ENCODE measurements around the gene PSMD7. TPM values are rescaled to one million over a fixed set of nuclear protein-coding genes. Genes with fewer than 3 reads are reported as not detected.

The PSMD7 gene
- total RNA-seq, 1 experiment from 2014 or later, result 152 TPM

- no peak for DNase-seq
- no peaks in the 10 kb centered on the region for H3K36me3 Mint-ChIP-seq (ENCODE audit: insufficient read depth, unreplicated experiment)
- TF ChIP-seq, protein P1, sequence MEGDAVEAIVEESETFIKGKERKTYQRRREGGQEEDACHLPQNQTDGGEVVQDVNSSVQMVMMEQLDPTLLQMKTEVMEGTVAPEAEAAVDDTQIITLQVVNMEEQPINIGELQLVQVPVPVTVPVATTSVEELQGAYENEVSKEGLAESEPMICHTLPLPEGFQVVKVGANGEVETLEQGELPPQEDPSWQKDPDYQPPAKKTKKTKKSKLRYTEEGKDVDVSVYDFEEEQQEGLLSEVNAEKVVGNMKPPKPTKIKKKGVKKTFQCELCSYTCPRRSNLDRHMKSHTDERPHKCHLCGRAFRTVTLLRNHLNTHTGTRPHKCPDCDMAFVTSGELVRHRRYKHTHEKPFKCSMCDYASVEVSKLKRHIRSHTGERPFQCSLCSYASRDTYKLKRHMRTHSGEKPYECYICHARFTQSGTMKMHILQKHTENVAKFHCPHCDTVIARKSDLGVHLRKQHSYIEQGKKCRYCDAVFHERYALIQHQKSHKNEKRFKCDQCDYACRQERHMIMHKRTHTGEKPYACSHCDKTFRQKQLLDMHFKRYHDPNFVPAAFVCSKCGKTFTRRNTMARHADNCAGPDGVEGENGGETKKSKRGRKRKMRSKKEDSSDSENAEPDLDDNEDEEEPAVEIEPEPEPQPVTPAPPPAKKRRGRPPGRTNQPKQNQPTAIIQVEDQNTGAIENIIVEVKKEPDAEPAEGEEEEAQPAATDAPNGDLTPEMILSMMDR (IDR thresholded peaks at IDR 0.05; ENCODE audit: unreplicated experiment), result no peak
- intact Hi-C loops (cut with micrococcal nuclease; ENCODE audit: unreplicated experiment), result no loop called here
- no peak overlapping the region for H3K4me3 Mint-ChIP-seq (ENCODE audit: low read depth, unreplicated experiment)
- BruUV-seq (replicated peaks), result no TSS peak
- CTCF ChIA-PET, result no interaction called here
- no peaks in the 10 kb centered on the region for H3K9me3 Mint-ChIP-seq (ENCODE audit: low read depth, unreplicated experiment)
- H3K27me3 Mint-ChIP-seq (ENCODE audit: unreplicated experiment), result peaks cover 56% of the 10 kb centered on the region
- H3K4me1 Mint-ChIP-seq (ENCODE audit: low read depth, unreplicated experiment), result no peaks in the 10 kb centered on the region
- H3K27ac Mint-ChIP-seq (ENCODE audit: unreplicated experiment), result no peak overlapping the region
Observed at GRCh38 chr16:74253161-74253938, 43.3 kb upstream of the PSMD7 start.

DNA sequence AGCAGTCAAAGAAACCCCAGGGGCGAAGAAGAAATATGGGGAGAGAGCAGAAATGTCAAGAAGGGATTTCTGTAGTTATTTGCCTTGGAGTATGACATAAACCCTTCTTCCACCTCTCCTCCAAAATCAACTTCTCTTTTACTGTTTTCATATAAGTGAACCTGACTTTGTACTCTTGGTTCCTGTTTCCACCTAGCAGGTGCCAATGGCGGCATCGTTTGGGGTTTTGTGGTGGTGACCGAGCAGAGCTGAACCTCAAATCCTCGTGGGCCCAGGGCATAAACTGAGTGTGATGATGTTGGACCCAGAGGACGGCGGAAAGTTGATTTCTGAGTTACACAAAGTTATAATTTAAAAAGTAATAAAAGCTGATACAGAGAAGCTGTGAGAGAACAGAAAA lies 39.6 kb upstream of the PSMD7 start:
- intact Hi-C loops (cut with micrococcal nuclease; ENCODE audit: unreplicated experiment), result no loop called here
- H3K27me3 Mint-ChIP-seq (ENCODE audit: unreplicated experiment), result peaks cover 46% of the 10 kb centered on the region
- H3K36me3 Mint-ChIP-seq (ENCODE audit: insufficient read depth, unreplicated experiment), result no peaks in the 10 kb centered on the region
- H3K4me1 Mint-ChIP-seq (ENCODE audit: low read depth, unreplicated experiment), result no peaks in the 10 kb centered on the region
- TF ChIP-seq, protein P1 (IDR thresholded peaks at IDR 0.05; ENCODE audit: unreplicated experiment), result no peak
- BruUV-seq (replicated peaks), result no TSS peak
- no peak overlapping the region for H3K4me3 Mint-ChIP-seq (ENCODE audit: low read depth, unreplicated experiment)
- H3K9me3 Mint-ChIP-seq (ENCODE audit: low read depth, unreplicated experiment), result no peaks in the 10 kb centered on the region
- H3K27ac Mint-ChIP-seq (ENCODE audit: unreplicated experiment), result no peak overlapping the region
- DNase-seq, result no peak
- CTCF ChIA-PET, result no interaction called here

DNA sequence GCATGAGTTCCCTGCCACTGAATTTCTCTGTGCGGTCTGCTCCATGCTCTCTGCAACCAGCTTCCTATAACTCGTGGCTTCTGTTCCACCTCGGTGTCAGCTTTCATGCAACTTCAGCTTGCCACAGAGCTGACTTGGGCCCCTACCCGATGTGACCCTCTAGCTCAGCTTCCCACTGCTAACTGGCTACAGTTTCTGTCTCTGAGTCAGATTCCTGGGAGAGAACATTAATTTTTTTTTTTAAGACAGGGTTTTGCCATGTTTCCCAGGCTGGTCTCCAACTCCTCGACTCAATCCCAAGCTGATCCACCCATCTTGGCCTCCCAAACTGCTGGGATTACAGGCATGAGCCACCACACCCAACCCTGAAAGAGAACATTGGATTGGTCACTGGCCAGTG lies 35.5 kb upstream of the PSMD7 start:
- Mint-ChIP-seq H3K9me3 (ENCODE audit: low read depth, unreplicated experiment) (no peaks in the 10 kb centered on the region), H3K36me3 (ENCODE audit: insufficient read depth, unreplicated experiment) (no peaks in the 10 kb centered on the region), H3K27me3 (ENCODE audit: unreplicated experiment) (peaks cover 56% of the 10 kb centered on the region), H3K4me1 (ENCODE audit: low read depth, unreplicated experiment) (no peaks in the 10 kb centered on the region), H3K27ac (ENCODE audit: unreplicated experiment) (no peak overlapping the region), H3K4me3 (ENCODE audit: low read depth, unreplicated experiment) (no peak overlapping the region)
- no TSS peak for BruUV-seq (replicated peaks)
- CTCF ChIA-PET, result interaction anchor here (0.7 kb wide), 1 partner anchor 10 kb away, joined by 4 read pairs; no protein-coding TSS in a partner anchor
- DNase-seq, result no peak
- intact Hi-C loops (cut with micrococcal nuclease; ENCODE audit: unreplicated experiment), result no loop called here
- TF ChIP-seq, protein P1 (IDR thresholded peaks at IDR 0.05; ENCODE audit: unreplicated experiment), result no peak

DNA sequence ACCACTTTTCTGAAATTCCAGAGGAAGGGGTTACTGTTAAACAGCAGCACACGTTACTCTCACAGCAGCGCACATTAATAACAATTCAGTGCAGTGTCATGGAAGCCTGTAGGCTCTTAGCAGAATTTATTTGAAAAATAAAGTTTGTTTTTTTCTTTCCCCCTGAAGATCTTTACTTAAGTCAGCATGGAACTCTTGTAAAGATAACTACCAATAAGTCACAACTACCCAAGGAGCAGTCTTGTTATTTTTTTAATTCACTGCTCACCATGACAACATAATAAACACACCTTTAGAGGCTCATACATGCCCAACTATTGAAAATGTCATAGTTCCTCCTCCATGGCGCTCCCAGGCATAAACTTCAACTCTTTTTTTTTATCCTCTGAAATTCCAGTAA lies 31.8 kb upstream of the PSMD7 start:
- TF ChIP-seq, protein P1 (IDR thresholded peaks at IDR 0.05; ENCODE audit: unreplicated experiment), result no peak
- no TSS peak for BruUV-seq (replicated peaks)
- Mint-ChIP-seq H3K4me3 (ENCODE audit: low read depth, unreplicated experiment) (no peak overlapping the region), H3K36me3 (ENCODE audit: insufficient read depth, unreplicated experiment) (no peaks in the 10 kb centered on the region), H3K4me1 (ENCODE audit: low read depth, unreplicated experiment) (no peaks in the 10 kb centered on the region), H3K27ac (ENCODE audit: unreplicated experiment) (no peak overlapping the region), H3K9me3 (ENCODE audit: low read depth, unreplicated experiment) (no peaks in the 10 kb centered on the region), H3K27me3 (ENCODE audit: unreplicated experiment) (peaks cover 57% of the 10 kb centered on the region)
- CTCF ChIA-PET, result no interaction called here
- no peak for DNase-seq
- intact Hi-C loops (cut with micrococcal nuclease; ENCODE audit: unreplicated experiment), result no loop called here
